ENCODE results near the gene ERCC6L2.

ERCC6L2 gene

GRCh38 chr9:95845751-95846150 lies 29.7 kb upstream of the ERCC6L2 start:
- no peak overlapping the region for H3K9ac ChIP-seq (ENCODE audit: low read depth, low read length)
- no peaks in the 10 kb centered on the region for H3K27me3 ChIP-seq (ENCODE audit: insufficient read depth, low read length)
- peaks cover 5% of the 10 kb centered on the region; the same call in 1 of the 2 replicates for H3K9me3 ChIP-seq (ENCODE audit: insufficient read depth, low read depth, low read length)
- H3K36me3 ChIP-seq (ENCODE audit: insufficient read depth, low read length): 0 out of 2 replicates have a peak, but pooled peaks cover 3% of the 10 kb centered on the region
- WGBS: 94% methylated on average over 1 of the region's 1 CpG
- H3K4me1 ChIP-seq (ENCODE audit: insufficient read depth, low read length): no peaks in the 10 kb centered on the region
- no peak overlapping the region for H3K27ac ChIP-seq (ENCODE audit: low read depth, low read length)
- no peak overlapping the region for H3K4me3 ChIP-seq (ENCODE audit: low read length)

- H3K9me3 ChIP-seq (ENCODE audit: insufficient read depth, low read depth, low read length): peaks cover 5% of the 10 kb centered on the region; the same call in 1 of the 2 replicates
- H3K27me3 ChIP-seq (ENCODE audit: insufficient read depth, low read length): no peaks in the 10 kb centered on the region
- H3K36me3 ChIP-seq (ENCODE audit: insufficient read depth, low read length): 0 out of 2 replicates have a peak, but pooled peaks cover 3% of the 10 kb centered on the region
- H3K27ac ChIP-seq (ENCODE audit: low read depth, low read length): no peak overlapping the region
- H3K4me3 ChIP-seq (ENCODE audit: low read length): no peak overlapping the region
- no peak overlapping the region for H3K9ac ChIP-seq (ENCODE audit: low read depth, low read length)
- no peaks in the 10 kb centered on the region; the same call in 1 of the 2 replicates for H3K4me1 ChIP-seq (ENCODE audit: insufficient read depth, low read length)
Observed at GRCh38 chr9:95848764-95849163, 26.7 kb upstream of the ERCC6L2 start.

DNA sequence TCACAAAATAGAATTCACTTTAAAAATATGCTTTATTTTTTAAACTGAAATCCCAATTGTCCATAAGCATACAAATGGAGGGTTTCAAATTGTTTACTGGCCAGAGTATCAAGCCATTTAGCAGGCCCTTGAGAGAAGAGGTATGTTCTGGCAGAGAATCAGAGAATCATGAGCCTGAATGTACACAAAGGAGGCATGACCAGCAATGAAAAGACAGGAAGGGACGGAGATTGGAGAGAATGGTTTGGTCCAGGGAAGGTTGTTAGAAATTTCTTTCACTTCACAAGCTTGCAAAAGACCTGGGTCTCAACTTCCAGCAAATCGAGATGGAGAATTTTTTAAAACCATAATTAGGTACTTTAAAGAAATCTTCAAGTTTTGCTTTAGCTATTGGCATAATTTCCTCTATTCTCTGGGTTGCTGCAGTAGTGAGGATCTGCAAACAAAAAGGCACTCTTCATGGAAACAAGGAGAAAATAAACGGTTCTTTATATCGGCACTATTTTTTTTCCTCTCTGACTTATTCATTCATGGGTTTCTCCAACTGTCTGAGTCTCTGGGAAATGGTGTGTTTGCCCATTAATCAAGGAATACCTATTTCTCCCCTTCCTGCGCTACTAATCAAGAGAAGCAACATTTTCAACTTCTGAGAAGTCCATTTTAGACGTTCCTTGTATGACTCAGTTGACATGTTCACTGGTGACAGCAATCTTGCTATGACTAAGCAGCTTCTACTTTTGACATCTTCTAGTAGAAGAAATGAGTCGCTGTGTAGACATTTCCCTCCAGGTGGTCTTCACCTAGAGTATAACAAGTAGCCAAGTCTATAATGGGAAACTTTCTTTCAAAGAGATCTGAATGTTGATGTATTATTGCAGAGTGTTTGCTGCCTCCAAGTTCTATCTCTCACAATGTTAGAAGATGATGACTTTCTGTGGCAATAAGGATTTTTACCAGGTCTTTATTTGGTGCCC lies 23.1 kb upstream of the ERCC6L2 start:
- Histone ChIP-seq H3K9me3 (ENCODE audit: insufficient read depth, low read depth, low read length) (peaks cover 5% of the 10 kb centered on the region; the same call in 1 of the 2 replicates), H3K4me1 (ENCODE audit: insufficient read depth, low read length) (peaks cover 20% of the 10 kb centered on the region; the same call in 1 of the 2 replicates), H3K27ac (ENCODE audit: low read depth, low read length) (no peak overlapping the region), H3K9ac (ENCODE audit: low read depth, low read length) (no peak overlapping the region), H3K4me3 (ENCODE audit: low read length) (no peak overlapping the region), H3K27me3 (ENCODE audit: insufficient read depth, low read length) (no peaks in the 10 kb centered on the region), H3K36me3 (ENCODE audit: insufficient read depth, low read length) (0 out of 2 replicates have a peak, but pooled peaks cover 3% of the 10 kb centered on the region)
- 92% methylated on average over 7 of the region's 7 CpGs for WGBS

DNA sequence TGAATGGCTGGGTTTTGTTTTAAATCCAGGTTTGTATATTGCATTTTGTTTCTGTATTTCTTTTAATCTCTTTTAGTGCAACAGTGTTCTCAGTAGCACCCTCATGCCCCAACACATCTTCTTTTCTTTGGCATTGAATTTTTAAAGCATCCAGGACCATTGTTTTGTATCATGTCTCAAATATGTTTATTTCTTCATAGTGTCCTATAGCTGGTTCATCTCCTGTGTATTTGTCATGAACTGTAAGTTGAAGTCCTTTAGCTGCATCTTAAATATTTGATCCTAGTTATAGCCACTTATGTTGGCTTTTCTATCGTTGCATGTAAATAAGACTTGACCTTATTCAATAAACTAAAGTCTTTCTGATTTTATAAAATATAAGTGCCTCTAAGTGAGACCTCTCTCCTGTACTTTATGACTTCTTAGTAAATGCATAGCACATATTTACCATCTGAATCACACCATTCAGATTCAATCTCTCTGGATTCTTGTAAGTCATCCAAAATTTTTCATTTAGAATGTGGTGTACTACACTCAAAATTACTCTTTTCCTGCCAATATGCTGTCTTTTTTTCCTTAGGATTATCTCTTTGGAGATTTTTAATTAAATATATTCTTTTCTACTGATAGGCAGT lies 21.0 kb upstream of the ERCC6L2 start:
- Histone ChIP-seq H3K9me3 (ENCODE audit: insufficient read depth, low read depth, low read length) (no peaks in the 10 kb centered on the region), H3K27ac (ENCODE audit: low read depth, low read length) (no peak overlapping the region), H3K4me1 (ENCODE audit: insufficient read depth, low read length) (peaks cover 23% of the 10 kb centered on the region; the same call in 1 of the 2 replicates), H3K36me3 (ENCODE audit: insufficient read depth, low read length) (0 out of 2 replicates have a peak, but pooled peaks cover under 1% of the 10 kb centered on the region), H3K27me3 (ENCODE audit: insufficient read depth, low read length) (no peaks in the 10 kb centered on the region), H3K9ac (ENCODE audit: low read depth, low read length) (no peak overlapping the region), H3K4me3 (ENCODE audit: low read length) (no peak overlapping the region)
- WGBS: no CpG with 5 or more reads among the region's 1 CpG

DNA sequence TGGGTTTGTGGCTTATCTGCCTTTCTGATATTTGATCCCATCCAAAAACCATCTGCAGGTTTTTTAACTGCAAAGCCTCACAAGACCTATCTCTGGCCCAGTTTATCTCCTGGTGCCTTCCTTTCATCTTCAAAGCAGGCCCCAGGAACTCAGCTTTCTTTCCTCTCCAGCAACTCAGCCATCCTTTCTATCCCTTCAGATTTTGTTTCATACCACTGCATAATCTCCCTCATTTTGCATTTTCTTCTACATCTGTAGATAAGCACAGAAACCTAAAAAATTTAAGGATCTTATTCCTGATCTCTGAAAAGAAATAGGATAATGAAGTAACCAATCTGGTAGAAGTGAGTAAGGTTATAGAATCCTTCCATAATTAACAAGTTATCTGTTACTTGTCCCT lies 19.5 kb upstream of the ERCC6L2 start:
- no peak overlapping the region for H3K9ac ChIP-seq (ENCODE audit: low read depth, low read length)
- no peak overlapping the region for H3K27ac ChIP-seq (ENCODE audit: low read depth, low read length)
- H3K27me3 ChIP-seq (ENCODE audit: insufficient read depth, low read length): no peaks in the 10 kb centered on the region
- no peaks in the 10 kb centered on the region for H3K36me3 ChIP-seq (ENCODE audit: insufficient read depth, low read length)
- H3K9me3 ChIP-seq (ENCODE audit: insufficient read depth, low read depth, low read length): no peaks in the 10 kb centered on the region
- peaks cover 23% of the 10 kb centered on the region; the same call in 1 of the 2 replicates for H3K4me1 ChIP-seq (ENCODE audit: insufficient read depth, low read length)
- no peak overlapping the region for H3K4me3 ChIP-seq (ENCODE audit: low read length)

DNA sequence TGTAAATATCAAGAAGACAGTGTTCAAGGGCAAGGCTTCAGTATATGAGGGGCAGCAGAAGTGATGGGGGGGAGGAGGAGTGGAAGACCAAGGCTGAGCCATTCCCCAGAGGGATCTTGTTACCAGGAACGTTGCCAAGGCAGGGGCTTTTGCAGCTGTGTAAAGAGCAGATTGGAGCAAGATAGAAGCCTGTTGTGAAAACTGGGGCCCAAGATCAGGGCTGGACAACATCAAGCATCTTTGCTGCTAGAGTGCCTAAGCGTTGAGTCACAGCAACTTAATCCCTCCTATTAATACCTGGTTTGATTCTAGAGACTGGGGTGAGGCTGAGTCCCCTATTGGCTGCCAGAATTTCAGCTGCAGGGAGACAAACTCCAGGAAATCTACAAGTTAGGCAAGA lies 18.4 kb upstream of the ERCC6L2 start:
- H3K9me3 ChIP-seq (ENCODE audit: insufficient read depth, low read depth, low read length): 0 out of 2 replicates have a peak, but pooled peaks cover under 1% of the 10 kb centered on the region
- H3K36me3 ChIP-seq (ENCODE audit: insufficient read depth, low read length): no peaks in the 10 kb centered on the region
- H3K9ac ChIP-seq (ENCODE audit: low read depth, low read length): no peak overlapping the region
- WGBS: 76% methylated on average over 2 of the region's 2 CpGs
- H3K27me3 ChIP-seq (ENCODE audit: insufficient read depth, low read length): no peaks in the 10 kb centered on the region
- H3K4me3 ChIP-seq (ENCODE audit: low read length): no peak overlapping the region
- peaks cover 23% of the 10 kb centered on the region; the same call in 1 of the 2 replicates for H3K4me1 ChIP-seq (ENCODE audit: insufficient read depth, low read length)
- no peak overlapping the region for H3K27ac ChIP-seq (ENCODE audit: low read depth, low read length)

DNA sequence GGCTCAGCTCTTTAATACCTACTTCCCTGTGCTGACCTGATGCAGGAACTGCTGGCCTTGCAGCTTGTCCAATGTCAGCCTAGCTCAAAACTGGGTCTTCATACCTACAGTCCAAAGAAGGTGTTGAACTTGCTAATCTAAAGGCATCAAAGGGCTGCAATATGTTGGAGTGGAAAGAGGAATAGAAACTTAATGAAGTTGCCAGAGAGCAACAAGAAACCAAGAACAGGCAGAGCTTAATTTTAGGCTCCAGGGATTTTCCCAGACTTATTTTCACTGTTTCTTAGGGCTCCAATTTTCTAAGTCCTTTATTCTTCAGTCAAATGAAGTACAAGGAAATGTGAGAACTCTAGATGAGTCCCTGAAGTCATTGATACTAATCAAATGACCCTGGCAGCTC lies 17.6 kb upstream of the ERCC6L2 start:
- Histone ChIP-seq H3K27ac (ENCODE audit: low read depth, low read length) (no peak overlapping the region), H3K9ac (ENCODE audit: low read depth, low read length) (no peak overlapping the region)

DNA sequence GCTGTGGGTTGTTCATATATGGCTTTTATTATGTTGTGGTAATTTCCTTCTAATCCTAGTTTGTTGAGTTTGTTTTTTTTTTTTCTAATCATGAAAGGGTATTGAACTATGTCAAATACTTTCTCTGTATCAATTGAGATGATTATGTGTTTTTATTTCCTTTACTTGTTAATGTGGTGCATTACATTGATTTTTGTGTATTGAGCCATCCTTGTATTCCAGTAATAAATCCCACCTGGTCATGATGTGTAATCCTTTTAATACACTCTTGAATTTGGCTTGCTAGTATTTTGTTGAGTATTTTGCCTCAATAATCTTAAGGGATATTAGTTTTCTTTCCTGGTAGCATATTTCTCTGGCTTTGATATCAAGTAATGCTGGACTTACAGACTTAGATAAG lies 13.1 kb upstream of the ERCC6L2 start:
- Histone ChIP-seq H3K9ac (ENCODE audit: low read depth, low read length) (no peak overlapping the region), H3K4me3 (ENCODE audit: low read length) (no peak overlapping the region), H3K27ac (ENCODE audit: low read depth, low read length) (no peak overlapping the region), H3K4me1 (ENCODE audit: insufficient read depth, low read length) (peaks cover 3% of the 10 kb centered on the region; the same call in 1 of the 2 replicates), H3K9me3 (ENCODE audit: insufficient read depth, low read depth, low read length) (peaks cover 5% of the 10 kb centered on the region; the same call in 1 of the 2 replicates), H3K36me3 (ENCODE audit: insufficient read depth, low read length) (no peaks in the 10 kb centered on the region), H3K27me3 (ENCODE audit: insufficient read depth, low read length) (no peaks in the 10 kb centered on the region)

More for the DNA sequence above, 17.6 kb upstream of the ERCC6L2 start:
- no peak overlapping the region for H3K4me3 ChIP-seq (ENCODE audit: low read length)
- no peaks in the 10 kb centered on the region for H3K36me3 ChIP-seq (ENCODE audit: insufficient read depth, low read length)
- peaks cover 5% of the 10 kb centered on the region; the same call in 1 of the 2 replicates for H3K9me3 ChIP-seq (ENCODE audit: insufficient read depth, low read depth, low read length)
- peaks cover 23% of the 10 kb centered on the region; the same call in 1 of the 2 replicates for H3K4me1 ChIP-seq (ENCODE audit: insufficient read depth, low read length)
- no peaks in the 10 kb centered on the region for H3K27me3 ChIP-seq (ENCODE audit: insufficient read depth, low read length)

DNA sequence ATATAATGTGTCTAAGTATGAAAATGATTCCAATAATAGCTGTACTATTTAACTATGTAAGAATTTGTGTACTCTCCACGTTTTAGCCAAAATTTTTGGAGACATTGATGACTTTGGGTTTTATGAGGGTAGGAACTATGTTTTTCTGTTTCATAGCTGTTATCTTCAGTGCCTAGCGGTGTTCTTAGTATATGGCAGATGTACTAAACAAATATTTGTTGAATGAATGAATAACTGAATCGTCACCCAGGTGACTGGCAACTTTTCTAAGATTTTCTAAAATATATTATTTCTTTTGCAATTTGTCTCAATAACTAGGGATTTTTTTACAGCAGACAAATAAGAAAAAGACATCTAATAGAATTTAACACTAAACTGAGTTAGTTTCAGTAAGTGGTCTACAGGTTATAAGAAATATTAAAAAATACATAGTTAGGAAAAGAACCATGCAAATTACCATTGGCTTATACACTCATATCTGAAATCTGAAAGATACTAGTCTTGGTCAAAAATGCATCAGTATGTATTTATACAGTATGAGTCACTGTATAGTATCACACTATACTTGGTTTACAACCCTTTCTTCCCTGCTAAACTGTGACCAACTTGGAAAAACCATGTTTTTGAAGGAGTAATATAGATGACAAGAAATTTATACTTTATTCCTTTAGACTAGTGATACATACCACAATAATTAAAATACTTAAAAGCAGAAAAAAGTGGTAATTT lies 10.5 kb upstream of the ERCC6L2 start:
- no peak overlapping the region for H3K4me3 ChIP-seq (ENCODE audit: low read length)
- no peaks in the 10 kb centered on the region for H3K4me1 ChIP-seq (ENCODE audit: insufficient read depth, low read length)
- peaks cover 5% of the 10 kb centered on the region; the same call in 1 of the 2 replicates for H3K9me3 ChIP-seq (ENCODE audit: insufficient read depth, low read depth, low read length)
- H3K36me3 ChIP-seq (ENCODE audit: insufficient read depth, low read length): no peaks in the 10 kb centered on the region
- 93% methylated on average over 2 of the region's 3 CpGs for WGBS
- H3K27ac ChIP-seq (ENCODE audit: low read depth, low read length): no peak overlapping the region
- H3K9ac ChIP-seq (ENCODE audit: low read depth, low read length): no peak overlapping the region
- H3K27me3 ChIP-seq (ENCODE audit: insufficient read depth, low read length): no peaks in the 10 kb centered on the region

DNA sequence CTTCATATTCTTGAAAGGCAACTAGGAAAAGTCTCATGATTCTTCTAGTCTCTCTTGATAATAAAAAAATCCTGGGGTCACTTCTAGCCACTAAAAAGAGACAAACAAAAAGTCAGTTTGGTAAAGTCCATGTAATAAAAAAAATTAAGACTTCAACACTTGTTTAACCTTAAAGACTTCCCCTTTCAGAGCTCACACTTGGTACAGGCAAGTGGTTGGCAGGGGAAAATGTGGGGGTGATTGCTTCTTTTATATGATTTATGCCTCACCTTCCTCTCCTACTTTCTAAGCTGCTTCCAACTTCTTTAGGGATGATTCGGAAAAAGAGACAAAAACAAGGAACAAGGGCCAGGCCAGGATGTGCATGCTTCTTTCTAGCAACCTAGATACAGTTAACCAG lies 5.1 kb upstream of the ERCC6L2 start:
- peaks cover 7% of the 10 kb centered on the region; the same call in 1 of the 2 replicates for H3K4me1 ChIP-seq (ENCODE audit: insufficient read depth, low read length)
- no peaks in the 10 kb centered on the region for H3K36me3 ChIP-seq (ENCODE audit: insufficient read depth, low read length)
- no peak overlapping the region for H3K27ac ChIP-seq (ENCODE audit: low read depth, low read length)
- no peak overlapping the region for H3K9ac ChIP-seq (ENCODE audit: low read depth, low read length)
- no peaks in the 10 kb centered on the region for H3K9me3 ChIP-seq (ENCODE audit: insufficient read depth, low read depth, low read length)
- no peaks in the 10 kb centered on the region for H3K27me3 ChIP-seq (ENCODE audit: insufficient read depth, low read length)
- 100% methylated on average over 1 of the region's 1 CpG for WGBS
- no peak overlapping the region for H3K4me3 ChIP-seq (ENCODE audit: low read length)

All from HUES64 (cell line).